ENCODE results near the gene ITGA7.

The ITGA7 gene

DNA sequence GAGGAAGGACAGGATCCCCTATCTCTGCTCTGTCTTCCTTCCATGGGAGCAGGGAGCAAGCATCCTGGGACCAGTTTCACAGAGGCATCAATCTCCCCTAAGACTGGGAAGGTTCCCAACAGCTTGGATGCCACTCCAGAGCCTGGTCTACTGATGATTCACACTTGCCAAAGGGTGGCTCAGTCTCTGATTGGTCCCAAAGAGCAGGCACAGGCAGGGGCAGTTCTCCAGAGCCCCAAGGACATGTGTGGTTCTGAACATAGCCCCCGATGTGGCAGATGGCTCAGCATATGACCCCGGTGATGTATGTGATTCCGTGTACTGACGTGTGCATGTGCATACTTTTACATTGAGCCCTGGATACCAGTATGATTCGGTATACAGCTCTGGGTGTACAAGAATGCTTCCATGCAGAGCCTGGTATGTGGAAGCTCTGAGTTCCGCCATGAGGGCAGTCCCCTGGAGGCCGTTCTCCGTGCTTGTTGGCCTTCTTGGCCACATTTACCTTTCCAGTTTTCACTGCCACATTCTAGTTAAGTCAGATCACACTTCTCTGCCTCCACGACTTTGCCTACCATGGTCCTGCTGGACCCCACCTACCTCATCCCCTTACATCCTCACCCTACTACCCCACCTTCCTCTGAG, 21.2 kb downstream of the ITGA7 start:
- TF ChIP-seq, protein P1, sequence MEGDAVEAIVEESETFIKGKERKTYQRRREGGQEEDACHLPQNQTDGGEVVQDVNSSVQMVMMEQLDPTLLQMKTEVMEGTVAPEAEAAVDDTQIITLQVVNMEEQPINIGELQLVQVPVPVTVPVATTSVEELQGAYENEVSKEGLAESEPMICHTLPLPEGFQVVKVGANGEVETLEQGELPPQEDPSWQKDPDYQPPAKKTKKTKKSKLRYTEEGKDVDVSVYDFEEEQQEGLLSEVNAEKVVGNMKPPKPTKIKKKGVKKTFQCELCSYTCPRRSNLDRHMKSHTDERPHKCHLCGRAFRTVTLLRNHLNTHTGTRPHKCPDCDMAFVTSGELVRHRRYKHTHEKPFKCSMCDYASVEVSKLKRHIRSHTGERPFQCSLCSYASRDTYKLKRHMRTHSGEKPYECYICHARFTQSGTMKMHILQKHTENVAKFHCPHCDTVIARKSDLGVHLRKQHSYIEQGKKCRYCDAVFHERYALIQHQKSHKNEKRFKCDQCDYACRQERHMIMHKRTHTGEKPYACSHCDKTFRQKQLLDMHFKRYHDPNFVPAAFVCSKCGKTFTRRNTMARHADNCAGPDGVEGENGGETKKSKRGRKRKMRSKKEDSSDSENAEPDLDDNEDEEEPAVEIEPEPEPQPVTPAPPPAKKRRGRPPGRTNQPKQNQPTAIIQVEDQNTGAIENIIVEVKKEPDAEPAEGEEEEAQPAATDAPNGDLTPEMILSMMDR (IDR thresholded peaks at IDR 0.05; ENCODE audit: control insufficient read depth, extremely low read depth, insufficient read depth): no peak
- H3K4me3 ChIP-seq (ENCODE audit: low read depth, low read length): no peak overlapping the region
- no peak for DNase-seq (ENCODE audit: low read depth)

DNA sequence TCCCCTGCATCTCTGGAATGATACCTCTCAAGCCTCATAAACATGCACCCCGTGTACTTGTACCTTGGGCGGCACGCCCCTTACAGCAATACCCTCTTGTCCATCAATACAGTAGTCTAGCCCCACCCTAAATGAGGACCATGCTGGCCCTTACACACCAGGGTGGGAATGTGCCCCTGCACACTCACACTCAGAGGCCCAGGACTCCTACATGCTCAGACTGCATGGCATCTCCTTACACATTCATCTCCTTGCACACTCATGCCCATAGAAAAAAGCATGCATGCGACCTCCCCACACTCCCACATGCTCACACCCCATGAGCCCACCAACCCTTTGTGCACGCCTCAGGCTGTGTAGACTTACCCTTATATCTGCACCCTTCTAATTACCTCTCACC, 22.0 kb downstream of the ITGA7 start:
- no peak for DNase-seq (ENCODE audit: low read depth)
- no peak overlapping the region for H3K4me3 ChIP-seq (ENCODE audit: low read depth, low read length)
- TF ChIP-seq, protein P1 (IDR thresholded peaks at IDR 0.05; ENCODE audit: control insufficient read depth, extremely low read depth, insufficient read depth): no peak

DNA sequence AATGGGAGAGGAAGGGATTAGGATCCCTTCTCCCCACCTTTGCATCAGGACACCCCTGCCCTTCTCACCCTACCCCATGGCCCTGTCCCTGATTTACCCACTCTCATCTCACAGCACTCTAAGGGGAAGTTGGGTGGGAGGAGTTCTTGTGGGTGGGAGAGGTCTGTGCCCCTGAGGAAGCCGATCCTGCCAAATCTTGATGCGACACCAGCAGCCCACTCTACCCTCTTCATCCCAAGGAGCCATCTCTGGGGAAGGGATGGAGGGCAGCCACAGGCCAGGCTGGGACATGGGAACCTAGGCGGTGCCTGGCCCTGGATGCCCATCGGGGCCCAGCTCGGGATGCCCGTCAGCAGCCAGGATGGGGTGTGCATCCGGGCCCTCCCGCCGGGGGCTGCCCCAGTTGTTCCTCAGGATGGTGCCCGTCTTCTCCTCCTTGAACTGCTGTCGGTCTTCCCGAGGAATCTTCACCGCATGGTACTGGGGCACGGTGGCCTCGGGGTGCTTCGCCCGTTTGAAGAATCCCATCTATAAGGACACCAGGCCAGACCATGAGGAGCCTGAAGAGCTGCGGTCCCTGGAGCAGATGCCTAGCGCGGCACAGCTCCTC, 22.8 kb downstream of the ITGA7 start:
- TF ChIP-seq, protein P1 (IDR thresholded peaks at IDR 0.05; ENCODE audit: control insufficient read depth, extremely low read depth, insufficient read depth): no peak
- DNase-seq (ENCODE audit: low read depth): no peak
- H3K4me3 ChIP-seq (ENCODE audit: low read depth, low read length): no peak overlapping the region

DNA sequence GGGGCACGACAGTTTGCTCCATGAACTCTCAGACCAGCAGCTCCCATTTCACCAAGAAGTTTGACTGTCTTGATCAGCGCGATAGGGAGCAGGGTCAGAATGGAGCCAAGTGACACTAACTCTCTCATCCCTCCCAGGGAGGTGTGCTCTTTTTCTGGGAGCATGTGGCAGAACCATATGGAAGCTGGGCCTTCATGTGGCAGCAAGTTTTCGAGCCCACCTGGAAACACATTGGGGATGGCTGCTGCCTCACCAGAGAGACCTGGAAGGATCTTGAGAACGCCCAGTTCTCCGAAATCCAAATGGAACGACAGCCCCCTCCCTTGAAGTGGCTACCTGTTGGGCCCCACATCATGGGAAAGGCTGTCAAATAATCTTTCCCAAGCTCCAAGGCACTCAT, 24.0 kb downstream of the ITGA7 start:
- TF ChIP-seq, protein P1 (IDR thresholded peaks at IDR 0.05; ENCODE audit: control insufficient read depth, extremely low read depth, insufficient read depth): no peak
- no peak overlapping the region for H3K4me3 ChIP-seq (ENCODE audit: low read depth, low read length)
- no peak for DNase-seq (ENCODE audit: low read depth)

DNA sequence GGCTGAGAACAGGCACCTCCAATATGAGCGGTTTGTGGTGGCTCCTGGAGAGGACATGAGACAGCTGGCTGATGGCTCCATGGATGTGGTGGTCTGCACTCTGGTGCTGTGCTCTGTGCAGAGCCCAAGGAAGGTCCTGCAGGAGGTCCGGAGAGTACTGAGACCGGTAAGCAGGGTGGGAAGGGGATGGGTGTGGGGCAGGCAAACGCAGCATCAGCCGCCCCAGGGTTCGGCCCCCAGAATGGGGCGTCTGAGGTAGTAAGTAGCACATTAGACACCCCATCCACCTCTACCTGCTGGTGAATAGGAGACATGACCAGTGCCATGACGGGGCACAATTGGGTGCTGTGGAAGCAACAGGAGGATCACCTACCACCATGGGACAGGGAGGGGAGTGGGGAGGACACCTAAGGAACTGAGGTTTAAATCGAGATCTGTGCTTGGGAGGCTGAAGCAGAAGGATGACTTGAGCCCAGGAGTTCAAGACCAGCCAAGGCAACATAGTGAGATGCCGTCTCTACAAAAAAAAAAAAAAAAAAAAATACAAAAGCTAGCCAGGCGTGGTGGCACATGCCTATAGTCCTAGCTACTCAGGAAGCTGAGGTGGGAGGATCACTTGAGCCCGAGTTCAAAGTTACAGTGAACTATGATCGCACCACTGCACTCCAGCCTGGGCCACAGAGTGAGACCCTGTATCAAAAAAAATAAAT, 25.5 kb downstream of the ITGA7 start:
- DNase-seq (ENCODE audit: low read depth): no peak
- no peak overlapping the region for H3K4me3 ChIP-seq (ENCODE audit: low read depth, low read length)
- TF ChIP-seq, protein P1 (IDR thresholded peaks at IDR 0.05; ENCODE audit: control insufficient read depth, extremely low read depth, insufficient read depth): no peak

DNA sequence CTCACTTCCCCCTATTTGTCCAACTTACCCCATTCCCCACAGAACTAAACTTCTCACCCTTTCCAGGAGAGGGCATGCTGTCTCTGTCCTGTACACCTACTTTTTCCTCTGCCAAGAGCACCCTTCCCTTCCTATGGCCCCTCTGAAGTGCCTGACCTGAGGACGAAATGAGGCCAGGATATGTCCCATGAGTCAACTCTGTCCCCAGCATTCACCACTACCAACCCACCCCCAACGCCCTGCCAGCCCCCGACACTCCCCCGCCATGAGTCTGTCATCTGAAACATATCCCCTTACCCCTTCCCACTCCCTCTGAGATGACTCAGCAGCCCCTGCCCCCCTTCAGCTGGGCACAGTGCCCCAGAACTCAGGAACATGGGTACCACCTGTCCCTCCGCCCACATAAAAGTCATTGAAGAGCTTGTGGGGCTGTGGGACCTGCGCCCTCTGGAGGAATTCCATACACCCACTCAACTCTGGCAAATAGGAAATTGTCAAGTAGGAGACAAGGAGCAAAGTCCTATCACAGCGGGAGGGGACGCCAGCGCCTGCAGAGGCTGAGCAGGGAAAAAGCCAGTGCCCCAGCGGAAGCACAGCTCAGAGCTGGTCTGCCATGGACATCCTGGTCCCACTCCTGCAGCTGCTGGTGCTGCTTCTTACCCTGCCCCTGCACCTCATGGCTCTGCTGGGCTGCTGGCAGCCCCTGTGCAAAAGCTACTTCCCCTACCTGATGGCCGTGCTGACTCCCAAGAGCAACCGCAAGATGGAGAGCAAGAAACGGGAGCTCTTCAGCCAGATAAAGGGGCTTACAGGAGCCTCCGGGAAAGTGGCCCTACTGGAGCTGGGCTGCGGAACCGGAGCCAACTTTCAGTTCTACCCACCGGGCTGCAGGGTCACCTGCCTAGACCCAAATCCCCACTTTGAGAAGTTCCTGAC, 26.3 kb downstream of the ITGA7 start:
- TF ChIP-seq, protein P1 (IDR thresholded peaks at IDR 0.05; ENCODE audit: control insufficient read depth, extremely low read depth, insufficient read depth): peak; percentile 9; the same call in 1 of the 2 replicates
- no peak overlapping the region for H3K4me3 ChIP-seq (ENCODE audit: low read depth, low read length)
- DNase-seq (ENCODE audit: low read depth): no peak
